NOMO-1 treated with DMSO at 0.1 percent for 48 hours (cell line): ENCODE measurements around the gene MYOZ1.
"Not testable (repeated sequence)": the region's sequence is repeated elsewhere in the genome, so short reads cannot be mapped to it uniquely, and the experiment has no call there.

ENCODE experiments used
- DNase-seq: peaks from one replicate; lab custom pipeline; 2025; ENCODE audit not compliant: unreplicated experiment; lab: John Stamatoyannopoulos, UW

Gene MYOZ1, protein sequence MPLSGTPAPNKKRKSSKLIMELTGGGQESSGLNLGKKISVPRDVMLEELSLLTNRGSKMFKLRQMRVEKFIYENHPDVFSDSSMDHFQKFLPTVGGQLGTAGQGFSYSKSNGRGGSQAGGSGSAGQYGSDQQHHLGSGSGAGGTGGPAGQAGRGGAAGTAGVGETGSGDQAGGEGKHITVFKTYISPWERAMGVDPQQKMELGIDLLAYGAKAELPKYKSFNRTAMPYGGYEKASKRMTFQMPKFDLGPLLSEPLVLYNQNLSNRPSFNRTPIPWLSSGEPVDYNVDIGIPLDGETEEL

DNA sequence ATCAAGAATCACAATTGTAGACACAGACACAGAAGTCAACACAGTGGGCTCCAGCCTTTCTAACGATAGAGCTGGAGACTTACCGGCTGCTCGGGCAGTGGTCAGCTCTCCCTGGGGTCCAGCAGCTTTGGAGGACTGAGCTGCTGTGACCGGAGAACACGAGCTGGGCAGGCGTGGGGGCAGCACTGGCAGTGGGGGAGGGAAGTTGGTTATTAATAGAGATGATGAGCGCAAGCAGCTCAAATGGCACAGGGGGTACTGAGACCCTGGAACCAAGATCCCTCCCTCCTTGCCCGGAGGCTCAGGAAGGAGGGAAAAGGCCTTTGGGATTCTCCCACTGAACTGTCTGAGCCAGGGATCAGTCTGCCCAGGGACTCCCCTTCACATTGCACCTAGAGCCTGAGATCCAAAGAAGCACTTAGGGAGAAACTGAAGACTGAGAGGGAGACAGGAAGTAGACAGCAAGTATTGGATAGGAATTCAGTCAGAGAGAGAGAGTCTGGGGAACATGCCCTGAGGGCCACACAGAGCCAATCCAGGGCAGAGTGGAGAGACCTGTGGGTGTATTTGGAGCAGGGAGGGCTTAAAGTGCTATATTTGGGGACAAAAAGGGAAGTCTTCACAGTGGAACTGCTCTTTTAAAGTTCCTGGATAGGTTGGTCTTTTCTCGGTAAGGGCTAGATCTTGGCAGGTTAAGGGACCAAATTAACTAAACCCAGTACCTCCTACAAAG is at the start of gene MYOZ1:
Gene MYOZ1, minus strand, starts transcription at position 147 of the 733 bp plus-strand sequence. CDS start 1,457 bp downstream, outside the sequence.
- peak; percentile 47 for DNase-seq

DNA sequence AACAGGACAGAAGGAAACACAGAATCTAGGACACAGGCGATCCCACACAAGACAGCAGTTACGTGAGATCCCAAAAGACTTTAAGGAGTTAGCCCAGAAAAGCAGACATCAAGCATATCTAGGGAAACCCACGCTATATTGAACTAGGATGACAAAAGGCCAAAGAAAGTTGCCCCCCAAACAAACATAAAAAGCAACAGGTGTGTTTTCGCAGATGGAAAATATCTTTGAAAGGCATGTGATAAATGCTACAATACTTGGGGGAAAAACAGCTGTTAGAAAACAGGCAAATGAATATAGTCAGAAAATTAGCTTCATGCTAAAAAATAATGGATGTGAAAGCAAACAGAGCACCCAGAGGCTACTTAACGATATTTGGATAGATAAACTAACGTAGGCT is 49.5 kb upstream of the MYOZ1 start:
- not testable (repeated sequence) for DNase-seq

DNA sequence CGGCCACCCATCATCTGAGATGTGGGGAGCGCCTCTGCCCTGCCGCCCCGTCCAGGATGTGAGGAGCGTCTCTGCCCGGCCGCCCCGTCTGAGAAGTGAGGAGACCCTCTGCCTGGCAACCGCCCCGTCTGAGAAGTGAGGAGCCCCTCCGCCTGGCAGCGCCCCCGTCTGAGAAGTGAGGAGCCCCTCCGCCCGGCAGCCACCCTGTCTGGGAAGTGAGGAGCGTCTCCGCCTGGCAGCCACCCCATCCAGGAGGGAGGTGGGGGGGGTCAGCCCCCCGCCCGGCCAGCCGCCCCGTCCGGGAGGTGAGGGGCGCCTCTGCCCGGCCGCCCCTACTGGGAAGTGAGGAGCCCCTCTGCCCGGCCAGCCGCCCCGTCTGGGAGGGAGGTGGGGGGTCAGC is 48.3 kb upstream of the MYOZ1 start:
- DNase-seq = not testable (repeated sequence)

DNA sequence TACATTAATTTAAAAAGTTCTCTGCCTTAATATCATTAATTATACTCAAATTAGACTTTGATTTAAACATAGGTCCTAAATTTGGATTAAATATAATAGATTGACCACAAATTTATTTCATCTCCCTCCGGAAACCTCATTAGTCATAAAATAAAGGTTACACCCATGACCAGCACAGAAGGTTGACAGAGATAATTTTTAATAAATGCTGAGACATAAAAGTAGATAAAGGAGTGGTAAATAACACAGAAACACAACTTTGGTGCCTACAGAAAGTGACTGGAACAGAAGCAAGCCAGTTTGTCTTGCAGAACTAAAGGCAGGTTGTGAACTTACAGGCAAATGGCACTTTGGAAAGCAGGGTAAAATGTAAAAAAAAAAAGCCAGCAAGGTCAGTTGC is 46.4 kb upstream of the MYOZ1 start:
- not testable (repeated sequence) for DNase-seq

DNA sequence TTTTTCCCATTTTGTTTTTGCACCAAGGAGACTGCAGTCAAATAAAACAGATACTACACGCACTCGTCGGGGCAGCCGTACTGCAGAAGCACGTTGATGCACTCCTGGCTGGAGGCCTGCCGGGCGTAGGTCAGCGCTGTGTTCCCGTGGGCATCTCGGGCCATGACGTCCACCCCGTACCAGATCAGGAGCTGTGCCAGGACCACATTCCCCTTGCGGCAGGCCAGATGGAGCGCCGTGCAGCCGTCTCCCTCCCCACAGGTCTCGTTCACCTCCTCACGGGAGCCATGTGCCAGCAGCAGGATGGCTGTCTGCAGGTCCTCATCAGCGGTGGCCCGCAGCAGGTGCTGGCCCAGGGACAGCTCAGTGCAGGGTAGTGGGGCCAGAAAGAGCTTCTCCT is 33.3 kb upstream of the MYOZ1 start:
- not testable (repeated sequence) for DNase-seq

DNA sequence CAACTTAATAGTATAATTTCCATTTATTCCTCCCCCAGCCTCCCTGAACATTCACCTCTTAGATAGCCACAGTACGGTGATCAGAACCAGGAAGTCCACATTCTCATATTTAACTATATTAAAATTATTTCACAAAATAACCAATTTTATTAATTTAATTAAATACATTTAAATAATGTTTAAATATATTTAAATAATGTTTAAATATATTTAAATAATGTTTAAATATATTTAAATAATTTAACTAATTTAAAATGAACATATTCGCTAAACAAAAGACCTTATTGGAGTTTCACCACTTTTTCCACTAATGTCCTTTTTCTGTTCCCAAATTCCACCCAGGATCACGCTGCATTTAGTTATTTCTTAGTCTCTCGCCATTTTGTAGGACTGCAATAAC is 27.1 kb upstream of the MYOZ1 start:
- not testable (repeated sequence) for DNase-seq

DNA sequence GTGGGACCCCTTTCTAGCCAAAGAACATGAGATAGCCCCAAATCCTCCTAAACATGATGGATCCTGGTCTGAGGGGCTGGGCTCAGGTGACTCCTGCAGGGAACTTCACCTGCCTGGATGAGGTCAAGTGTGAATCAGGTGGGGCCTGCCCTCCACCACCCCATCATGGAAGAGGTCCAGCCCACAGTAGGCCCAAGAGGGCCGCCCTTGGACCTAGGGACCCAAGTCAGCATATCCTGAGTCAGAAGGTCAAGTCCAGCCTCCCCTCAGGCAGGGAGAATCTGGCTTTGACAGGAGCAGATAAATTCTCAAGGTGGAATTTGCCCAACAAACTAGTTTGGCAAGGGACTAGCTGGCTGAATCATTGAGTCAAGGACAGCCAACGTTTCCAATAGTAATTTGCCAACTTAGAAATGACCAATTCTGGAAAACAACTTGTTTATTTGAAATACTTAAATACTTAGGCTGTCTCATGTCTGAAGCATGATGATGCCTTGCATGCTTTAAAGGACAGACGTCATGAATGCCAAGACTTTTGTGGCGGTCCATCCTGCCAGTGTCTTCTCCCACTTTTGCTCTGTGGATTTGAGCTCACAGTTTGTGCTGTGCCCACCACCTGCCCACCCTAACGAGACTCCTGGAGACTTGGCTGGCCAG is 25.0 kb upstream of the MYOZ1 start:
- DNase-seq = not testable (repeated sequence)

DNA sequence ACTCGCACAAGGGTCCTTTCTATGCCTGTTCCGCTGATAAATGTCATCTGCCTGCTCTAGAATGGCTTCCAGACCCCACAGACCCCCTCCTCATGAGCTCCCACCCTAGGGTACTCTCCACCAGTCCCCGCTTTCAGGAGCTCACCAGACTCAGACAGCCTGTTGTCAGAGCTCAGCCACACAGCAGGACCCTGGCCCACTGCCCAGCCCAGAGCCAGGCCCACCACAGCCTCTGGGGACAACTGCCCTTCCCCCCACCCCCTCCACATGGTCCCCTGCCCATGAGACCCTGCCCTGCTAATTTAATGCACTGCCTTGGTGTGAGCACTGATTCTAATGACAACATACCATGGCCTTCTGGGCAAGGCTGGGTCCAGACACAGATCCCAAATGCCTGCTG is 24.3 kb upstream of the MYOZ1 start:
- DNase-seq = not testable (repeated sequence)

DNA sequence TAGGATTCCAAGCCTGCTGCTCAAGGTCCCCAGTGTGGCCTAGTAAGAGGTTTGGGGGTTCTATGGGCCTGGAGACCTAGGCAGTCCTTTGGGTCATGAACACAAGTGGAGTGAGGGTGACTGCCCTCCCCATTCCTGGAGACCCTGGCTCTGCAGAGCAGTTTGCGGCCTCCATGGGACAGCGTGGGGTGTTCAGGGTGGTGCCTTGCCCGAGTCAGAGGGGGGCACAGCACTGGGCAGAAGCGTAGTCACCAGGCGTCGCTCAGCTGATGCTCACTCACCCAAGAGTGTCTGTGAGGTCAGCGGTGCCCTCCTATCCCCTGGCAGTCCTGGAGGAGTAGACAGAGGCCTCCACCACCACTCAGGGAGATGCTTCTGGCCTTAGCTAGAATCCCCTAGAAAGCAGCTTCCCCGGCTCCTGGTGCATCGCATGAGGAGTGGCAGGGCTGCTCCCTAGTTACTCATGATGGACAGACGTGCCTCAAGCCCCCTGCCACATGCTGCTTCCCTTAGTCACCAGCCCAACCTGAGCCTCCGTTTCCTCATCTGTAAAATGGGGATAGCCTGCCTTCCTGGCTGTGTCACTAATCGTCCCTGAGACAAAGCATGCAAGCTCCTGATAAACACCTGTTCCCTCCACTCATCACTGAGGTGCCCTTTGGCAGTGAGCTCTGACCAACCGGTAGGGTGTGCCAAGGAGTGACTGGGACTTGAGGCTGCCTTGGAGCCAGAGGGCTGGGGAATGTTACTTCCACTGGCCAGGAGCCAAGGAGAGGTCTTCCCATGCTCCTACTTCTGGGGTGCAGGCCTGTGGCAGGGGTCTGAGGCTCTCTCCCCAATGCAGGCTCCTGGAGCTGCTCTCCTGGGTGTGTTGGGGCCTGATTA is 23.1 kb upstream of the MYOZ1 start:
- not testable (repeated sequence) for DNase-seq

DNA sequence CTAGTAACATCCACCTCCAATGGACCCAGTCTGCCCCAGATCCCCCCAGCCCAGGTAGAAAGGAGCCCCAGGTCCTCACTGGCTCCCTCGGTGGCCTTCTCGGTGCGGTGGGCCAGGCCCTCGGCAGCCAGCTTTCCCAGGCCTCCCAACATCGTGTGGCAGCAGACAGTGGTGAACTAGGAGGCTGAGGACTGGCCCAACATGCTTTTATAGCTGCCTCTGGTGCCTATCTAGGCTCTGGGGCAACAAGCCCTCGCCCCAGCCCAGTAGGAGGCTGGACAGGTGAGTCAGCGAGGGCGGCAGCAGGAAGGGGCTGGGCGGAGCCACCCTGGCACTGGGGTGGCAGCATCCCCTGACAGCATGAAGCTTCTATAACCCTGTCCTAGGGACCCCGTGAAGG is 22.3 kb upstream of the MYOZ1 start:
- not testable (repeated sequence) for DNase-seq

DNA sequence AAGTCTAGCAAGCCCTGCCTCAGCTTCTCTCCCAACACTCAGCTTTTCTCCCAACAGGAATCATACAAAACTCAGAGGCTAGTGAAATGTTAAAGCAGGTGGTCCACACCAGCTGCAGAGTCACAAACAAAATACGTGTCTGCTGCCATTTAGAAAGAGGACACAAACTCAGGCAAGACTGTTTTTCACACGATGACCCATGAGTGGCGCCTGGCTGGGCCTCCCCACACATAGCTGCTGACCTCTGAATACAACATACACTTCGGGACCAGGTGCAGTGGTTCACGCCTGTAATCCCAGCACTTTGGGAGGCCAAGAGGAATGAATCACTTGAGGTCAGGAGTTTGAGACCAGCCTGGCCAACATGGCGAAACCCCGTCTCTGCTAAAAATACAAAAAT is 21.4 kb upstream of the MYOZ1 start:
- DNase-seq = not testable (repeated sequence)

DNA sequence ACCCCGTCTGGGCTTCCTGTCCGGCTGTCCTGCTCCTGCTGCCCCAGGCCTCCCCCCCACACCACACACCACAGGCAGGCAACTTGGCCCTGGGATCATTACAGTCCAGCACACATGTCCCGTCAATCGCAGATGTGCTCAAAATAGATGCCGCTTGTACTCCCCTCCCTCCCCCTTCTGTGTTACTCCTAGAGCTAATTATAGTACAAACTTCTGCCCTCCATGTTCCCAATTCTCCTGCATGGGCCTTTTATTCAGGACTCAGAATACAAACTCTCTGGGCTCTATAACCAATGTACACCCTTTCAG is 14.7 kb upstream of the MYOZ1 start, which contains the start of gene SYNPO2L:
Gene SYNPO2L, minus strand, starts transcription at position 40 of the 309 bp plus-strand sequence. CDS start 107 bp downstream, outside the sequence.
- no peak for DNase-seq

DNA sequence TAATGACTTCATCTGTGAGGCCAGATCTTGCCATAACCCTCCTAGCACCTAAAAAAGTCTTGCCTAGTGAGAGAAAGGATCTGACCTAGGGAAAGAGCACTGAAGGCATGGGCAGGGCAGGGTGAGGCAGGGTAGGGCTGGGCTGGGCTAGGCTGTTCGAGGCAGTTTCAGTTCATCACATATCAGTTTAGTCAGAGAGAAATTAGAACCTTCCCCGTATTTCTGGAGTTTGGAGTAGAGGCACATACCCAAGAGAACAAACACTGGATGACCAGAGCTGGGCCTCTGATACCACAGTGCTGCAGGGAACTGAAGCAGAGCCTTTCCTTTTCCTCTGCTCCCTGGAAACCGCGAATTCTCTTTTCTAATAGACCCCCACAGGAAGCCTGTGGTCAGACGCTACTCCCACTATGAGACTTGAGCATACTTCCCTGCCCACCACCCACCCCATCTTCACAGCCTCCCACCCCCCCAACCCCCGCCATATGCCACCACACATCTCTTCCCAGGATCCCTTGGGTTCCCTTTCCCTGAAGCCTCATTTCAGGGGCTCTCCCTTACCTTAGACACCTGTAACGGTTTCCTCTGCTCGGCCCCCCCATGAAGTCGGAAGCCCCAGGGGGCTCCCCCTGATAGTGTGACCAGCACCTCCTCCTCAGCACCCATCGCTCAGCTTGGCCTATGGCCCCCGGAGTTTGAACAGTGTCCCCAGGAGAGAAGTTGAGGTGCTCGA is 14.1 kb upstream of the MYOZ1 start:
- no peak for DNase-seq

DNA sequence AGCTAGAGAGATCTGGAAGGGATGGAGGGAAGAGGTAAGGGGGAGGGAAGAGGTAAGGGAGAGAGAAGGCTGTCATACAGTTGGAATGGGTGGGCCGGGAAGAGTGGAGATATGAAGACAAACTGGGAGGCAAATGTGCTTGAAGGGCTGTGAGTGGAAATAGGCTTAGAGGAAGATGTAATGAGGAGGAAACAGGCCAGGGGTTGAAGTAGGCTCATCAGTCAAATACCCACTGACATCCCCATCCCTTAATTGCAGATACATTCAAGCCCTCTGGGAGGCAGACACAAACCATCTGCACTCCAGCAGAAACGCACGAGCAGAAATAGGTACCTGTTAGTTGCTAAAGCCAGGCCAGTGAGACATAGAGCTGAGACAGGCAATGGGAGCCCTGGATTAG is 12.4 kb upstream of the MYOZ1 start:
- DNase-seq = peak; percentile 21

DNA sequence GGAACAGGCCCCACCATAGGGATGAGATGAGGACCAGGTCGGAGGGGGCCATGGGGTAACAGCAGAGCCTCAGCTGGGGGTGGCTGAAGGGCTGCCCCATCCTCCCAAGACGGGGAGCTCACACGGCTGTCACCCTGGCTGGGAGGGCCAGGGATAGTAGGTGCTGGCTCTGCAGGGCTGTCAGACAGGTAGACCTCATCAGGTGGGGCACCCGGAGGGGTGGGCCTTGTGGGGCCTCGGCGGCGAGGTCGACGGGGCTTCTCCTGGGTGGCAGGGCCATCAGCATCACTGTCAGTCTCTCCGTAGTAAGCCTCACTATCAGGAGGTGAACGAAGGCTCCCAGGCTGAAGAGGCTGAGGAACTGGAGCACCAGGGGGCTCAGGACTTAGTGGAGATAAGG is 11.9 kb upstream of the MYOZ1 start:
- no peak for DNase-seq

DNA sequence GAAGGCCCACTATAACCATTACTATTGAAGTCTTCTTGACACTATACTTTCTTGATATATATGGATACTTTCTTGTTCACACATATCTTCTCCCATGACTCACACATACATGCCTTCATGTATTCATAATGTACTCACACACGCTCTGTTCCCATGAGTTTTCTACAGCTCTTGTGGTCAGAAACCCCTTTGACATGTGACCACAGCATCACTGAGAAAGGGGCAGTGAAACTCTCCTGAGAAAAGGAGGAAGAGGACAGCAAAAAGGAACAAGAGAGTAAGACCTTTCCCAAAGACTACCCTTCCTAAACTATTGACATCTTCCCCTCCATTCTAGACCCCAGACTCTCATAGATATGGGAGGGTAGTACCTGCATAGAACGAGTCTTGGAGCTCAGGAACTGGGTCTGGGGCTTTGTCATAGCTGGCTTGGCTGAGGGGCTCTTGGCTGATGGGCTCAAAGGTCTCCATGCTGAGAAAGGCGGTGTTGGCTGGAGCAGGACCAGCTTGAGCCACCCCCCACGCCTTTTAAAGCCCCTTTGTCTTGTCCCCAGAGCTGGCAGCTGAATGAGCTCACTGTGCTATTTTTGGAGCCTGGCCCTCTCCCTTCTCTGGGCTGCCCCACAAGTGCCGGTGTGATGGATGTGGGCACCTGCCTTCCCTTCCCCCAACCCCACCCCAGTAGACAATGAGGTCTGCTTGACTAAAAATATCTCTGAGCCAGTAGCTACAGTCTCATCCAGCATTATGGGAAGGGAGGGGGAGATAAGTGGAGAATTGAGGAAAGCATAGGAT is 9.5 kb upstream of the MYOZ1 start:
- DNase-seq = peak; percentile 92

DNA sequence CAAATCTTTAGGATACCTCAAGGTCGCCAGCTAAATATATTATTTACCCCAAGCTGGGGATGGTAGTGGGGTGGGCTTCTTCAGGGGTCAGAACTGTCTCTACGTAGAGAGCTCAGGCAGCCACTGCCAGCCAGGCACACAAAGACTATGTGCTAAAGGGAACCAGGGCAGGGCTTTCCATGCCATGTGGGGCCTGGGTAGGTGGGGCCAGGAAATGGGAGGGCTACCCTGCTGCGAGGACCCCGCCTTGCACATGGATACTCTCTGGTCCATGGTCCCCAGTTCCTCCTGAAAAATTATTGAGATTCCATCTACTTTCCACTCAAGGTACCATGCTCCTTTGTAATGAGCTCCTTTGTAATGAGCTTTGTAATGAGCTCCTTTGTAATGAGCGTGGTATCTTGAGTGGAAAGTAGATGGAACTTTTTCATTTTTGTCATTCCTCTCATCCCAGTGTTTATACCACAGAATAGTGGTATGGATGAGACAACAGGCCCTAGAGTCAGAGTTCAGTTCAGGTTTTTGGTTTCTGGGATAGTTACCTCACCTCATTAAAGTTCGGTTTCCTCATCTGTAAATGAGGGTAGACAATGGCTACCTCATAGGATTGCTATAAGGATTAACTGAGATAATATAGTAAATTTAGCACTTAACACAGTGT is 8.7 kb upstream of the MYOZ1 start:
- no peak for DNase-seq

DNA sequence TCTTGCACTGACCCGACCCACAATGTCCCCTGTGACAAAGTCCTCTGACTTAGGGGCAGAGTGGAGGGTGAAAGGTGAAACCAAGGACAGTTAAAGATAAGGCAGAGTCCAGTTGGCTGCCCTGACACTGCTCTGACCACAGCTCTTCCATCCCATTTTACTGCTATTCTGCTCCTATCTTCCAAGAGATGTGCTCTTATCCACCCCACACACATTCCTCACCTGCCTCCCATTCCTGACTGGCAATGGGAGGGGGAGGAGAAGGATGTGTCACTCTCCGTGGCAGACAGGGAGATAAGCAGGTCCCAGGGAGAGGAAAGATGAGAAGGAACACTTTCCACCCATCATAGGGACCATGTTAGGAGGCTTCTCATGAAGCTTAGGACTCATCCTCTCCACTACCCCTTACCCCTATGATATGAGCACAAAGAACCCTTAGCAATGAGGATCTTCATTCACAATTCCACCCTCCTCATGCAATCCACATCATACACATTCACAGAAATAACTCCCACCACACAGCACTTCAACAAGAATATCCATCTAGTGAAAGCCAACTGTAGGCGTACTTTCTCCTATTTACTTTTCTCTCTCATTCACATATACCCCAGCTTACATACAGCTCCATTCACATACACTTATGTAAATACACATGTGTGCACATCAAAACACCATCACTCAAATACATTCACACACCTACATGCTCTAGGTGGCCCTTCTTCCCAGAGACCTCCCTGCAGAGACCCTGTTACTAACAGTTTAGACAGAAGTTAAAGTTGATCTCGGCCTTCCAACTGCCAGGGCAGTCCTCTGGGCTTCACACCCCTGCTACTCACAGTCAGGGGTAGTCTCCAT is 7.9 kb upstream of the MYOZ1 start:
- no peak for DNase-seq
